Astrocyte of the hippocampus (primary cell): ENCODE data around the gene HPS1.
A peak's percentile ranks its signal among the peaks of the same experiment; 100 is the strongest.

Source experiments
- DNase-seq: peaks from one replicate; pipeline ENCODE4 v3.0.0; 2011; ENCODE audit warnings: low read depth, low spot score

The HPS1 gene

GRCh38 chr10:98414578-98414931, 32.2 kb downstream of the HPS1 start:
- DNase-seq: no peak

- no peak for DNase-seq
Observed at GRCh38 chr10:98411768-98412167, 35.0 kb downstream of the HPS1 start.

GRCh38 chr10:98411166-98411565, 35.6 kb downstream of the HPS1 start:
- no peak for DNase-seq

- no peak for DNase-seq
Observed at GRCh38 chr10:98410759-98411158, 36.0 kb downstream of the HPS1 start.

GRCh38 chr10:98410135-98410743, 36.5 kb downstream of the HPS1 start:
- DNase-seq: no peak

- DNase-seq: no peak
Observed at GRCh38 chr10:98408799-98409198, 37.9 kb downstream of the HPS1 start.

- no peak for DNase-seq
Observed at GRCh38 chr10:98407744-98408241, 38.9 kb downstream of the HPS1 start.

GRCh38 chr10:98407017-98407743, 39.6 kb downstream of the HPS1 start:
- DNase-seq: no peak

GRCh38 chr10:98405422-98405821, 41.3 kb downstream of the HPS1 start:
- no peak for DNase-seq

- peak; percentile 41 for DNase-seq
Observed at GRCh38 chr10:98404571-98405359, 42.0 kb downstream of the HPS1 start.

- no peak for DNase-seq
Observed at GRCh38 chr10:98403812-98404504, 42.8 kb downstream of the HPS1 start.

GRCh38 chr10:98402931-98403718, 43.6 kb downstream of the HPS1 start:
- DNase-seq: no peak

- no peak for DNase-seq
Observed at GRCh38 chr10:98402478-98402877, 44.3 kb downstream of the HPS1 start.

GRCh38 chr10:98400482-98400881, 46.3 kb downstream of the HPS1 start:
- no peak for DNase-seq

- DNase-seq: no peak
Observed at GRCh38 chr10:98399784-98400183, 47.0 kb downstream of the HPS1 start.

GRCh38 chr10:98397089-98397600, 49.6 kb downstream of the HPS1 start:
- DNase-seq: no peak

- DNase-seq: no peak
Observed at GRCh38 chr10:98396096-98397063, 50.4 kb downstream of the HPS1 start.

GRCh38 chr10:98394851-98395440, 51.8 kb downstream of the HPS1 start:
- no peak for DNase-seq

GRCh38 chr10:98391578-98391991, 55.1 kb downstream of the HPS1 start:
- DNase-seq: no peak
